GM12878 (cell line): ENCODE data around the gene NEUROD6.

Experiments used
- ESRRA ChIP-seq: IDR thresholded peaks from 2 replicates; pipeline ENCODE4 v1.6.1; 2012; ENCODE audit warnings: mild to moderate bottlenecking, low read length, improper control_type of control experiment
- EZH2 ChIP-seq: IDR thresholded peaks from 2 replicates; pipeline ENCODE4 v1.6.1; 2012; ENCODE audit warnings: low read depth, mild to moderate bottlenecking, control low read depth, inconsistent platforms, low read length, borderline replicate concordance; ENCODE audit not compliant: control insufficient read depth
- NRF1 ChIP-seq: conservative IDR thresholded peaks from 2 replicates; pipeline ENCODE4 v1.6.1; 2011; ENCODE audit warnings: mild to moderate bottlenecking, low read depth, low read length, improper control_type of control experiment
- POLR2AphosphoS2 ChIP-seq: IDR thresholded peaks from 2 replicates; pipeline ENCODE4 v1.6.1; 2011; ENCODE audit warnings: low read depth, mild to moderate bottlenecking, low read length, improper control_type of control experiment, moderate library complexity
- SP1 ChIP-seq: IDR thresholded peaks from one replicate; pipeline ENCODE4 v1.6.1; 2011; ENCODE audit warnings: low read depth, low read length
- SRF ChIP-seq, 2 experiments: IDR thresholded peaks; 2 replicates each; pipeline ENCODE4 v1.6.1; 2011; ENCODE audit warnings: low read depth in 2 of 2, low read length in 2 of 2, mild to moderate bottlenecking in 1 of 2, moderate library complexity in 1 of 2
- SUZ12 ChIP-seq: fragments of 200-600 bp; sonication (generic); IDR thresholded peaks from one replicate; pipeline ENCODE4 v1.6.1; 2018; ENCODE audit warnings: antibody characterized with exemption, mild to moderate bottlenecking; ENCODE audit not compliant: unreplicated experiment
- TAF1 ChIP-seq: IDR thresholded peaks from 2 replicates; pipeline ENCODE4 v1.6.1; 2011; ENCODE audit warnings: mild to moderate bottlenecking, low read depth, low read length, borderline replicate concordance
- TF ChIP-seq, protein P1 (sequence below), 3 experiments: IDR thresholded peaks in 2 of 3; conservative IDR thresholded peaks in 1 of 3; 2 replicates each; pipeline ENCODE4 v1.5.1; 2011; ENCODE audit warnings: low read depth in 3 of 3, low read length in 3 of 3, mild to moderate bottlenecking in 3 of 3, control low read depth in 2 of 3, moderate library complexity in 2 of 3, inconsistent platforms in 1 of 3, mixed read lengths in 1 of 3; ENCODE audit not compliant: control insufficient read depth in 2 of 3, insufficient read depth in 1 of 3; ENCODE audit errors: extremely low read depth in 1 of 3
- TF ChIP-seq, protein P2 (sequence below): fragments of 150-350 bp; IDR thresholded peaks from 2 replicates; pipeline ENCODE4 v1.6.1; 2016; ENCODE audit warnings: low read depth, low read length
- TF ChIP-seq, protein P3 (sequence below): IDR thresholded peaks from 2 replicates; pipeline ENCODE4 v1.6.1; 2012; ENCODE audit warnings: mild to moderate bottlenecking, low read depth, low read length
- TF ChIP-seq, protein P4 (sequence below): fragments of 450-650 bp; IDR thresholded peaks from 2 replicates; pipeline ENCODE4 v1.6.1; 2014; ENCODE audit warnings: mild to moderate bottlenecking

DNA sequence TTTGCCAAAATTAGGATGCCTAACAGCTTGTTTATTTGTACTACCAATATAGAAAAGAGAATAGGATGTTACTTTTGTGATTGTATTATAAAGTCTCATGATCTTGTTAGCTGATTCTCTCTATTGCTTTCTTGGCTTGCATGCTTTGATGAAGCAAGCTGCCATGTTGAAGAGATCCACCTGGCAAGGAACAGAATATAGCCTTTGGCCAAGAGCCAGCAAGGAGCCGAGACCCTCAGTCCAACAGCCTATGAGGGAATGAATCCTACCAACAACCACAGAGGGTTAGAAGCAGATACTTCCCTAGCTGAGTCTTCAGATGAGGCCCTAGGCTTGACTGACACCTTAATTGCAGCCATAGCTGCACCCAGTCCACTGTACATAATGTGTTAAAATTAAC is 41.2 kb downstream of the NEUROD6 start:
- TF ChIP-seq, protein P1, sequence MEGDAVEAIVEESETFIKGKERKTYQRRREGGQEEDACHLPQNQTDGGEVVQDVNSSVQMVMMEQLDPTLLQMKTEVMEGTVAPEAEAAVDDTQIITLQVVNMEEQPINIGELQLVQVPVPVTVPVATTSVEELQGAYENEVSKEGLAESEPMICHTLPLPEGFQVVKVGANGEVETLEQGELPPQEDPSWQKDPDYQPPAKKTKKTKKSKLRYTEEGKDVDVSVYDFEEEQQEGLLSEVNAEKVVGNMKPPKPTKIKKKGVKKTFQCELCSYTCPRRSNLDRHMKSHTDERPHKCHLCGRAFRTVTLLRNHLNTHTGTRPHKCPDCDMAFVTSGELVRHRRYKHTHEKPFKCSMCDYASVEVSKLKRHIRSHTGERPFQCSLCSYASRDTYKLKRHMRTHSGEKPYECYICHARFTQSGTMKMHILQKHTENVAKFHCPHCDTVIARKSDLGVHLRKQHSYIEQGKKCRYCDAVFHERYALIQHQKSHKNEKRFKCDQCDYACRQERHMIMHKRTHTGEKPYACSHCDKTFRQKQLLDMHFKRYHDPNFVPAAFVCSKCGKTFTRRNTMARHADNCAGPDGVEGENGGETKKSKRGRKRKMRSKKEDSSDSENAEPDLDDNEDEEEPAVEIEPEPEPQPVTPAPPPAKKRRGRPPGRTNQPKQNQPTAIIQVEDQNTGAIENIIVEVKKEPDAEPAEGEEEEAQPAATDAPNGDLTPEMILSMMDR (IDR thresholded peaks at IDR 0.05 in 2 of 3, conservative IDR thresholded peaks at IDR 0.05 in 1 of 3; ENCODE audit: control insufficient read depth in 2 of 3, extremely low read depth in 1 of 3, insufficient read depth in 1 of 3, low read depth in 3 of 3, low read length in 3 of 3) = no peak
- TF ChIP-seq SUZ12 (no peak), POLR2AphosphoS2 (no peak), SP1 (no peak), EZH2 (no peak), NRF1 (no peak), TAF1 (no peak), ESRRA (no peak), SRF (IDR thresholded peaks at IDR 0.05; ENCODE audit: low read depth in 2 of 2, low read length in 2 of 2) (no peak)
- TF ChIP-seq, protein P2, sequence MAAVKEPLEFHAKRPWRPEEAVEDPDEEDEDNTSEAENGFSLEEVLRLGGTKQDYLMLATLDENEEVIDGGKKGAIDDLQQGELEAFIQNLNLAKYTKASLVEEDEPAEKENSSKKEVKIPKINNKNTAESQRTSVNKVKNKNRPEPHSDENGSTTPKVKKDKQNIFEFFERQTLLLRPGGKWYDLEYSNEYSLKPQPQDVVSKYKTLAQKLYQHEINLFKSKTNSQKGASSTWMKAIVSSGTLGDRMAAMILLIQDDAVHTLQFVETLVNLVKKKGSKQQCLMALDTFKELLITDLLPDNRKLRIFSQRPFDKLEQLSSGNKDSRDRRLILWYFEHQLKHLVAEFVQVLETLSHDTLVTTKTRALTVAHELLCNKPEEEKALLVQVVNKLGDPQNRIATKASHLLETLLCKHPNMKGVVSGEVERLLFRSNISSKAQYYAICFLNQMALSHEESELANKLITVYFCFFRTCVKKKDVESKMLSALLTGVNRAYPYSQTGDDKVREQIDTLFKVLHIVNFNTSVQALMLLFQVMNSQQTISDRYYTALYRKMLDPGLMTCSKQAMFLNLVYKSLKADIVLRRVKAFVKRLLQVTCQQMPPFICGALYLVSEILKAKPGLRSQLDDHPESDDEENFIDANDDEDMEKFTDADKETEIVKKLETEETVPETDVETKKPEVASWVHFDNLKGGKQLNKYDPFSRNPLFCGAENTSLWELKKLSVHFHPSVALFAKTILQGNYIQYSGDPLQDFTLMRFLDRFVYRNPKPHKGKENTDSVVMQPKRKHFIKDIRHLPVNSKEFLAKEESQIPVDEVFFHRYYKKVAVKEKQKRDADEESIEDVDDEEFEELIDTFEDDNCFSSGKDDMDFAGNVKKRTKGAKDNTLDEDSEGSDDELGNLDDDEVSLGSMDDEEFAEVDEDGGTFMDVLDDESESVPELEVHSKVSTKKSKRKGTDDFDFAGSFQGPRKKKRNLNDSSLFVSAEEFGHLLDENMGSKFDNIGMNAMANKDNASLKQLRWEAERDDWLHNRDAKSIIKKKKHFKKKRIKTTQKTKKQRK = no peak
- TF ChIP-seq, protein P3, sequence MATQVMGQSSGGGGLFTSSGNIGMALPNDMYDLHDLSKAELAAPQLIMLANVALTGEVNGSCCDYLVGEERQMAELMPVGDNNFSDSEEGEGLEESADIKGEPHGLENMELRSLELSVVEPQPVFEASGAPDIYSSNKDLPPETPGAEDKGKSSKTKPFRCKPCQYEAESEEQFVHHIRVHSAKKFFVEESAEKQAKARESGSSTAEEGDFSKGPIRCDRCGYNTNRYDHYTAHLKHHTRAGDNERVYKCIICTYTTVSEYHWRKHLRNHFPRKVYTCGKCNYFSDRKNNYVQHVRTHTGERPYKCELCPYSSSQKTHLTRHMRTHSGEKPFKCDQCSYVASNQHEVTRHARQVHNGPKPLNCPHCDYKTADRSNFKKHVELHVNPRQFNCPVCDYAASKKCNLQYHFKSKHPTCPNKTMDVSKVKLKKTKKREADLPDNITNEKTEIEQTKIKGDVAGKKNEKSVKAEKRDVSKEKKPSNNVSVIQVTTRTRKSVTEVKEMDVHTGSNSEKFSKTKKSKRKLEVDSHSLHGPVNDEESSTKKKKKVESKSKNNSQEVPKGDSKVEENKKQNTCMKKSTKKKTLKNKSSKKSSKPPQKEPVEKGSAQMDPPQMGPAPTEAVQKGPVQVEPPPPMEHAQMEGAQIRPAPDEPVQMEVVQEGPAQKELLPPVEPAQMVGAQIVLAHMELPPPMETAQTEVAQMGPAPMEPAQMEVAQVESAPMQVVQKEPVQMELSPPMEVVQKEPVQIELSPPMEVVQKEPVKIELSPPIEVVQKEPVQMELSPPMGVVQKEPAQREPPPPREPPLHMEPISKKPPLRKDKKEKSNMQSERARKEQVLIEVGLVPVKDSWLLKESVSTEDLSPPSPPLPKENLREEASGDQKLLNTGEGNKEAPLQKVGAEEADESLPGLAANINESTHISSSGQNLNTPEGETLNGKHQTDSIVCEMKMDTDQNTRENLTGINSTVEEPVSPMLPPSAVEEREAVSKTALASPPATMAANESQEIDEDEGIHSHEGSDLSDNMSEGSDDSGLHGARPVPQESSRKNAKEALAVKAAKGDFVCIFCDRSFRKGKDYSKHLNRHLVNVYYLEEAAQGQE = no peak
- TF ChIP-seq, protein P4, sequence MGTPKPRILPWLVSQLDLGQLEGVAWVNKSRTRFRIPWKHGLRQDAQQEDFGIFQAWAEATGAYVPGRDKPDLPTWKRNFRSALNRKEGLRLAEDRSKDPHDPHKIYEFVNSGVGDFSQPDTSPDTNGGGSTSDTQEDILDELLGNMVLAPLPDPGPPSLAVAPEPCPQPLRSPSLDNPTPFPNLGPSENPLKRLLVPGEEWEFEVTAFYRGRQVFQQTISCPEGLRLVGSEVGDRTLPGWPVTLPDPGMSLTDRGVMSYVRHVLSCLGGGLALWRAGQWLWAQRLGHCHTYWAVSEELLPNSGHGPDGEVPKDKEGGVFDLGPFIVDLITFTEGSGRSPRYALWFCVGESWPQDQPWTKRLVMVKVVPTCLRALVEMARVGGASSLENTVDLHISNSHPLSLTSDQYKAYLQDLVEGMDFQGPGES = no peak
